ENCODE measurements around the gene NYAP1. TPM values are rescaled to one million over a fixed set of nuclear protein-coding genes. Genes with fewer than 3 reads are reported as not detected.

NYAP1 gene
- total and polyA plus RNA-seq, 2 of the 8 experiments (the other 6 are each of a cell fraction or from before 2014, with no cell fraction given), result 1.9 to 4.6 TPM

GRCh38 chr7:100481466-100481865 is 2.3 kb upstream of the NYAP1 start:
- H3K27ac ChIP-seq (ENCODE audit: low read depth, low read length), result no peak overlapping the region
- POLR2A ChIA-PET (ENCODE audit: partially characterized antibody), result no interaction called here
- no peaks in the 10 kb centered on the region; the same call in 1 of the 2 replicates for H3K79me1 ChIP-seq (ENCODE audit: low read depth, low read length)
- no peak overlapping the region for H2AFZ ChIP-seq (ENCODE audit: low read length)
- no peak overlapping the region for H2BK20ac ChIP-seq (ENCODE audit: low read length)
- no peak overlapping the region for H2BK12ac ChIP-seq (ENCODE audit: low read depth, low read length)
- no peak overlapping the region for H2BK120ac ChIP-seq (replicated peaks; ENCODE audit: low read depth, low read length)
- no peak overlapping the region for H3K9ac ChIP-seq (replicated peaks in 1 of 4; ENCODE audit: extremely low read depth in 1 of 4, low read depth in 3 of 4, low read length in 3 of 4)
- FAIRE-seq (no peak), DNase-seq (ENCODE audit: low read depth in 1 of 2, low spot score in 2 of 2) (no peak)
- H2AK5ac ChIP-seq (ENCODE audit: low read depth, low read length), result no peak overlapping the region
- H4K20me1 ChIP-seq (replicated peaks in 1 of 2; ENCODE audit: control insufficient read depth in 1 of 2, insufficient read depth in 2 of 2, low read length in 2 of 2), result no peaks in the 10 kb centered on the region
- H3K18ac ChIP-seq (ENCODE audit: extremely low read depth, low read length), result no peak overlapping the region
- no peak overlapping the region for H4K5ac ChIP-seq (ENCODE audit: insufficient read length, low read depth, low read length)
- H3K9me3 ChIP-seq (ENCODE audit: insufficient read depth in 2 of 2, low read depth in 1 of 2, low read length in 1 of 2), result no peaks in the 10 kb centered on the region
- H3K36me3 ChIP-seq (ENCODE audit: control insufficient read depth in 2 of 4, insufficient read depth in 4 of 4, low read length in 3 of 4), result no peaks in the 10 kb centered on the region; a peak in 1 of 8 replicates
- no peaks in the 10 kb centered on the region for H3K27me3 ChIP-seq (replicated peaks in 1 of 4; ENCODE audit: control insufficient read depth in 3 of 4, extremely low read depth in 1 of 4, insufficient read depth in 3 of 4, low read length in 3 of 4)
- H3K23ac ChIP-seq (ENCODE audit: insufficient read length), result no peak overlapping the region
- H4K91ac ChIP-seq (replicated peaks; ENCODE audit: insufficient read length, low read length), result no peak overlapping the region
- no peak overlapping the region for H2BK15ac ChIP-seq (ENCODE audit: low read length)
- H3K79me2 ChIP-seq (ENCODE audit: control insufficient read depth in 1 of 2, insufficient read depth in 2 of 2, low read length in 2 of 2), result no peaks in the 10 kb centered on the region; a peak in 1 of 4 replicates
- no peak overlapping the region for H3K56ac ChIP-seq (replicated peaks; ENCODE audit: insufficient read length, low read depth, low read length)
- H3K14ac ChIP-seq (ENCODE audit: insufficient read length), result no peak overlapping the region
- 74% methylated on average over 1 of the region's 1 CpG; no CpG with 5 or more reads in 1 of the 2 experiments for WGBS, 2 experiments (ENCODE audit: extremely low coverage in 1 of 2, insufficient coverage in 1 of 2, insufficient read length in 1 of 2, insufficient replicate concordance in 2 of 2, low coverage in 1 of 2, low lambda C conversion rate in 2 of 2, missing lambda C conversion rate in 1 of 2)
- H3K4me2 ChIP-seq (ENCODE audit: insufficient read depth in 1 of 2, low read depth in 2 of 2, low read length in 2 of 2), result no peak overlapping the region
- H3K4ac ChIP-seq (replicated peaks; ENCODE audit: insufficient read length, low read depth, low read length), result no peak overlapping the region
- no peak overlapping the region for H2BK5ac ChIP-seq (ENCODE audit: low read depth, low read length)
- H3K4me3 ChIP-seq (ENCODE audit: extremely low read depth in 1 of 4, insufficient read depth in 2 of 4, low read depth in 3 of 4, low read length in 4 of 4), result no peak overlapping the region
- no peak overlapping the region for H4K8ac ChIP-seq (ENCODE audit: extremely low read depth, insufficient read depth, low read length)
- CTCF ChIA-PET (ENCODE audit: partially characterized antibody), result interaction anchor here (0.6 to 11.3 kb wide), 9 partner anchors 8 to 296 kb away, joined by 3 to 152 read pairs (median 7); partner anchors contain the start of gene SPACDR
- peaks cover 11% of the 10 kb centered on the region; the same call in 1 of the 2 replicates for H3K23me2 ChIP-seq (ENCODE audit: low read depth, low read length)
- H3K4me1 ChIP-seq (replicated peaks in 1 of 4; ENCODE audit: control insufficient read depth in 3 of 4, insufficient read depth in 4 of 4, low read length in 3 of 4), result peaks cover 0 to 11% (median 5%) of the 10 kb centered on the region in 4 experiments; a peak in 5 of 7 replicates
- TF ChIP-seq RNF2 (IDR thresholded peaks at IDR 0.05; ENCODE audit: borderline replicate concordance, low read depth, low read length, missing control alignments, poor library complexity, severe bottlenecking) (no peak), POLR2AphosphoS5 (IDR thresholded peaks at IDR 0.05; ENCODE audit: low read depth, low read length) (no peak), BRCA1 (IDR thresholded peaks at IDR 0.05; ENCODE audit: low read depth, low read length) (no peak), KDM5A (IDR thresholded peaks at IDR 0.05; ENCODE audit: low read length) (no peak), EGR1 (IDR thresholded peaks at IDR 0.05; ENCODE audit: borderline replicate concordance, low read depth, low read length) (no peak), EP300 (IDR thresholded peaks at IDR 0.05; ENCODE audit: borderline replicate concordance in 1 of 2, low read depth in 2 of 2, low read length in 2 of 2) (no peak), RXRA (IDR thresholded peaks at IDR 0.05; ENCODE audit: insufficient read depth, low read depth, low read length) (no peak), CHD2 (IDR thresholded peaks at IDR 0.05; ENCODE audit: low read length) (no peak), SIRT6 (IDR thresholded peaks at IDR 0.05; ENCODE audit: low read length) (no peak), ASH2L (IDR thresholded peaks at IDR 0.05; ENCODE audit: low read length) (no peak), HDAC6 (IDR thresholded peaks at IDR 0.05; ENCODE audit: low read depth, low read length) (no peak), FOSL1 (IDR thresholded peaks at IDR 0.05; ENCODE audit: insufficient read depth, low read depth, low read length) (no peak), CHD1 (IDR thresholded peaks at IDR 0.05; ENCODE audit: low read depth, low read length) (no peak), SAP30 (IDR thresholded peaks at IDR 0.05; ENCODE audit: insufficient read depth, insufficient replicate concordance, low read length) (no peak), RFX5 (IDR thresholded peaks at IDR 0.05; ENCODE audit: borderline replicate concordance, low read depth, low read length) (no peak)

All from H1 (cell line).